HuH-7.5 (cell line): ENCODE results near the gene SPRR2E.
"Not testable (repeated sequence)": the region's sequence is repeated elsewhere in the genome, so short reads cannot be mapped to it uniquely, and the experiment has no call there.

Source experiments
- DNase-seq: peaks from one replicate; pipeline ENCODE4 v3.0.0; 2011; ENCODE audit warnings: low spot score

Gene SPRR2E

DNA sequence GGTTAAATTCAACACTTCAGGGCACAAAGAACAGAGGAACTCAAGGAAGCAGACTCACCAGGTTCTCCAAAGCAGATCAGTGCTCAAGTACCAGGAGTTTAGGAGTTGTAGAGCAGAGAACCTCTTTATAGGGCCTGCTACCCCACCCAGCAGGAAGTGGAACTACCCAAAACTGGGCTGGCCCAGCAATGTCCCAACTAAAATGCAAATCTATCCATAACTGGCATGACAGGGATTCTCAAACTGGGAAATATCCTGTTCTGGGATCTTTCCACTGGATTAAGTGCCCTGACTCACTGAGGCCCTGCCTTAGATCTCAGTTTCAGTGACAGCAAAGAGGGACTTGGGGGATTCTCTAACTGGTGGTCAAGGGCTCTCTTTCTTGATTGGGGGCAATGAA is at the start of gene SPRR2E:
TSS of gene SPRR2E (minus strand) at position 101 of the 400 bp plus-strand sequence. CDS start 775 bp downstream, outside the sequence.
- no peak for DNase-seq

DNA sequence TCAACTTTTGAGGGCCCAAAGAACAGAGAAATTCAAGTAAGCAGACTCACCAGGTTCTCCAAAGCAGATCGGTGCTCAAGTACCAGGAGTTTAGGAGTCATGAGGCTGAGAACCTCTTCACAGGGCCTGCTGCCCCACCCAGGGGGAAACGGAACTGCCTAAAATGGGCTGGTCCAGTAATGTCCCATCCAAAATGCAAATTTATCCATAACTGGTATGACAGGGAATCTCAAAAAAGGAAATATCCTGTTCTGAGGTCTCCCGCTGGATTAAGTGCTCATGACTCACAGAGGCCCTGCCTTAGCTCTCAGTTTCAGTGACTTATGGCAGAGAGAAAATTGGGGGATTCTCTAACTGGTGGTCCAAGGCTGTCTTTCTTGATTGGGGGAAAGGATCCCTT is 47.1 kb upstream of the SPRR2E start:
- DNase-seq = no peak

DNA sequence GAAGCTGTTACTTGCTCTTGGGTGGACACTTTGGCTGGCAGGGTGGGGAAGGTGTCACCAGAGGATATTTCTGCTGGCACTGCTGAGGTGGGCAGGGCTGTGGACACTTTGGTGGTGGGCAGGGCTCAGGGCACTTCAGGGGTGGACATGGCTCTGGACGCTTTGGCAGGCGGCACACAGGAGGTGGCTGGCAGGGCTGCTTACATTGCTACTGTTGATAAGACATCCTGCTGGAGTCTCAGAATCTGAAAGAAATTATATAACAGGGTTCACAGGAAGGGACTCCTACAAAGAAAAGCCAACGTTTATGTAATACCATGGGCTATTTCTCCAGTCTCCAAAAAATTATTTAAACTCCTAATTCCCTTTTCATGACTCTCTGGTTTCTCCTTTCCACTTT is 46.2 kb upstream of the SPRR2E start:
- no peak for DNase-seq

DNA sequence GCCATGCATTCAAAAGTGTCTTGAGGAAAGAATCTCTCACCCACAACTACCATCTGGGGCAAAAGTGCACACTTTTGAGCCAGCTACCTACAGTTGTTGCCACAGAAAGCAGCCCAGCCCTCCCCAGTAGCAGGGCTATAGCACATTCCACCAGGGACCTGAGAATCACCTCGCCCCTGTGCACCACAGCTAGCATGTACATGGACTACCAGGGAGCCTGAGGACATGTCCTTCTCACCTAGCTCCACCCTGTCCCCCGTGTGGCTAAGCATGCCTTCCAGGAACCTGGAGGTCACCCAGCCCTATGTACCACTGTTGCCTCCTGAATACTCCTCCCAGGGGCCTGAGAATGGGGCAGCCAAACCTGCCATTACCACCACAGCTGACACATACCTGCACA is 39.4 kb upstream of the SPRR2E start:
- no peak for DNase-seq

DNA sequence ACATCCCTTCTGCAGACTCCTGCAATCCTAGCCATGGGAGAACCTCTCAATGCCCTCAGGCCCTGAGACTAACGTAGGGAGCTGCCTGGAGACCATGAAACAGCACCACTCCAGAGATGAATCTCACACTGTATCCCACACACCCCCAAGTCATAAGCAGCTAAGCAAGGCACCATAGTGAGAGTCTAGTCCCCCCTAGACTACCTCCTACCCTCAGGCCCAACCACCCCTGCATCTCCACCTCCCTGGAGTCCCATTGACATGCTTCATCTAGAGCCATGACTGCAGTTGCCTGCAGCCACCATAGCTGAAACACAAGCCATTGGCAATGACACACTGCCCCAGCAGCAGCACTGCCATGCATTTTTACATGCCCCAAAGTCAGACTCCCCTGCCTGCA is 38.9 kb upstream of the SPRR2E start:
- DNase-seq = no peak

DNA sequence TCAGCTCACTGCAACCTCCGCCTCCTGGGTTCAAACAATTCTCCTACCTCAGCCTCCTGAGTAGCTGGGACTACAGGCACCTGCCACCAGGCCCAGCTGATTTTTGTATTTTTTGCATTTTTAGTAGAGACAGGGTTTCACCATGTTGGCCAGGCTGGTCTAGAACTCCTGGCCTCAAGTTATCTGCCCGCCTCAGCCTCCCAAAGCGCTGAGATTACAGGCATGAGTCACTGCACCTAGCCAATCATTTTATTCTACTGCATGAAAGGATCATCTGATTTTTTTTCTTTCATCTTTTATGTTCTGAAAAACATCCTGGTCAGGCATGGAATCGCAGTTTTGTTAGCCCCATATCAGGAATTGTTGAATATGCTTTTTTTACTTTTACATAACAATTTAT is 34.4 kb upstream of the SPRR2E start:
- DNase-seq = not testable (repeated sequence)

DNA sequence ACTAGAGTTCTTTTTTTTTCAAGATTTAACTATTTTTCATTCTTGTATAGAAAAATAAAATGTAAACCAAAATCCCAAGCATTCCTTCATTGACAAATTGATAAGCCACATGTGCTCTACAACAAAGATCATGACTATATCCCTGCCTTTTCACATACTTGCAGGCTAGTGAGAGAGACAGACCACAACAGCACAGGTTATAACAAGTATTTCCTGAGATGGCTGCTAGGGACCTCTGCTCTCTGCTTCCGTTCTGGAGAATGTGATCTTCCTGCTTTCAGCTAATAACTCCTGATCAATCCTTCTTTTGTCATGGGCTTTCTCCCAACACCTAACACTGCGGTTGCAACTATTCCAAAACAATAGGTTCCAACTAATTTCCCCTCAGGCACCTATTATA is 33.0 kb upstream of the SPRR2E start:
- no peak for DNase-seq

DNA sequence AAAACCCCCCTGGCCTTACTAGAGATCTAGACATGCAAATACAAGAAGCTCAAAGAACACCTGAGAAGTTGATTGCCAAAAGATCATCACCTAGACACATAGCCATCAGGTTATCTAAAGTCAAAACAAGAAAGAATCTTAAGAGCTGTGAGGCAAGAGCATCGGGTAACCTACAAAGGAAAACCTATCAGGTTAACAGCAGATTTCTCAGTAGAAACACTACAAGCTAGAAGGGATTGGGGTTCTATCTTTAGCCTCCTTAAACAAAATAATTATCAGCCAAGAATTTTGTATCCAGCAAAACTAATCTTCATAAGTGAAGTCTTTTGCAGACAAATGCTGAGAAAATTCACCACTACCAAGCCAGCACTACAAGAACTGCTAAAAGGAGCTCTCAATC is 31.2 kb upstream of the SPRR2E start:
- no peak for DNase-seq

DNA sequence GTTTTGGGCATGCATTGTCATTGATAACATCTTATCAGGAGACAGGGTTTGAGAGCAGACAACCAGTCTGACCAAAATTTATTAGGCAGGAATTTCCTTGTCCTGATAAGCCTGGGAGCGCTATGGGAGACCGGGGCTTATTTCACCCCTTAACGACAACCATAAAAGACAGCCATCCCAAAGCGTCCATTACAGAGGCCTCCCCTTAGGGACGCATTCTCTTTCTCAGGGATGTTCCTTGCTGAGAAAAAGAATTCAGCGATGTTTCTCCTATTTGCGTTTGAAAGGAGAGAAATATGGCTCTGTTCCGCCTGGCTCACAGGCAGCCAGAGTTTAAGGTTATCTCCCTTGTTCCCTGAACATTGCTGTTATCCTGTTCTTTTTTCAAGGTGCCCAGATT is 29.5 kb upstream of the SPRR2E start:
- DNase-seq = not testable (repeated sequence)

DNA sequence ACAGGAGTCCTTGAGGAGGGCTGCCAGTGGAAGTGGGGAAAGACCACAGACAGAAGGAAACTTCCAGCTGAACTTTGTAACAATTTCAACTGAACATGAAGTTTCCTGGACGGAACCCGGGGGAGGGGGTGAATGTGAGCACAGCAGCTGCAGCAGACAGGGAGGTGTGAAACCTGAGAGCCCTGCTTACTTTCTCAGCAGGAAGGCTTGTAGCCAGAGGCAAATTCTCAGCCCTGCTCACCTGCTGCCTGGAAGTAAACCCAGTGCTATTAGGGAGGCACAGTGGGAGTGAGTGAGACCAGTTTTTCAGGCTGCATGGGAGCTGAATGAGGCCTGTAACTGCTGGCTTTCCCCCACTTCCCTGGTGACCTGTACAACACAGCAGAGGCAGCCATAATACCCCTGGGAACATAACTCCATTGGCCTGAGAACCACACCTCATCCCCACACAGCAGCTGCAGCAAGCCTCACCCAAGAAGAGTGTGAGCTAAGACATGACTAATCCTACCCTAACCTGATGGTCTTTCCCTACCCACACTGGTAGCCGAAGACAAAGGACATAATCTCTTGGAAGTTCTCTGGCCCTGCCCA is 28.6 kb upstream of the SPRR2E start:
- DNase-seq = peak; percentile 3

DNA sequence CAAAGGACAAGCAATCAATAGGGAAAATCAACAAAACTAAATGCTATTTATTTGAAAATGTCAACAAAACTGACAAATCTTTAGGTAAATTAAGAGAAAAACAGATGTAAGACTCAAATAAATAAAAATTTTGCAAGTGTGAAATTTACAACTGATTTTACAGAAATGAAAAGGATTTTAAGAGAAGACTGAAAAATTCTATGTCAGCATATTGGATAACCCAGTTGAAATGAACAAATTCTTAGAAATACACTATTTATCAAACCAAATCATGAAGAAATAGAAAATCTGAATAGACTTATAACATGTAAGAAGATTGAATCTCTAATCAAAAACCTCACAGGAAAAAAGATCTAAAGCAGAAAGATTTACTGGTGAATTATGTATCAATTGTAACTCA is 26.6 kb upstream of the SPRR2E start:
- DNase-seq = no peak

DNA sequence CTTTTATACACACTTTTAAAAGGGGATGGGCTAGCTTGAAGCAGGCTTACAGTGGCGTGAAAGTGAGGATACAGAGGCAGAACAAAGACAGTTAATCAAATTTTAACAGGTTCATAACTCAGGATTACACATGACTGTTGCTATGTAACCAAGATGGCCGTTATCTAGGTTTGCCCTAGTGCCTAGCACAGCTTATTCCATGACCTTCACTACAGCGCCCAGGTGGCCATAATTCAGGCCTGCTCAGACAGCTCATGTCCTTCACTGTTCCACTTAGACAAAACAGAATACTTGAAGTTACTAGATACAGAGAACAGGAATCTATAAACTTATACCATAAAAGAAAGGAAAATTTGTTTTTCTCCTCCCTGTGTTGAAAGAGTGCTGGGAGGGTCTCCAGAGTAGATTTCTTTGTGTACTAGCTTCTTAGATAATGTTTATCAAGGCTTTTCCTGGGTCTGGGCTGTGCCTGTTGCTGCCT is 25.2 kb upstream of the SPRR2E start:
- DNase-seq = no peak

DNA sequence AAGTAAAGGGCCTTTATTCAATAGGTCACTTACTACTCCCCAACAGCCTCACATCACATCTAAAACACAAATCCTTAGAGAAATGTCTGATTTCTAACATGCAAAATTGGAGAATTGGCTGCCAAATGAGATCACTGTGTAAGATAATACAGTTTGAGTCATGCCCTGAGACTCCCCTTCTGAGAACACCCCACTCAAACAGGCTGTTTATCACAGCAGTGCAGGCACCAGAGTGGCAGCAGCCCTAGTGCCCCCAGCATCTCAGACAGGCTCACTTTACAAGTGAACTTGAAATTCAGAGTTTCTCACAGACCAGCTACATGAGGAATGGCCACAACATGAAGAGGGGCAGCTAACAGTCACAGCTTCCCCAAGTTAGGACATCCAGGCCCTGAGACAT is 20.9 kb upstream of the SPRR2E start:
- not testable (repeated sequence) for DNase-seq

DNA sequence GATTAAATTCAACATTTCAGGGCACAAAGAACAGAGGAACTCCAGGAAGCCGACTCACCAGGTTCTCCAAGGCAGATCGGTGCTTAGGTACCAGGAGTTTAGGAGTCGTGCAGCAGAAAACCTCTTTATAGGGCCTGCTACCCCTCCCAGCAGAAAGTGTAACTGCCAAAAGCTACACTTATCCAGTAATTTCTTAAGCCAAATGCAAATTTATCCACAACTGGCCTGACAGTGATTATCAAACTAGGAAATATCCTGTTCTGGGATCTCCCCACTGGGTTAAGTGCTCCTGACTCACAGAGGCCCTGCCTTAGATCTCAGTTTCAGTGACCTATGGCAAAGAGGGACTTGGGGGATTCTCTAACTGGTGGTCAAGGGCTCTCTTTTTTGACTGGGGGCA is 19.1 kb upstream of the SPRR2E start, which contains the start of gene SPRR2F:
TSS of gene SPRR2F (minus strand) at position 101 of the 400 bp plus-strand sequence. CDS start 783 bp downstream, outside the sequence.
- no peak for DNase-seq

DNA sequence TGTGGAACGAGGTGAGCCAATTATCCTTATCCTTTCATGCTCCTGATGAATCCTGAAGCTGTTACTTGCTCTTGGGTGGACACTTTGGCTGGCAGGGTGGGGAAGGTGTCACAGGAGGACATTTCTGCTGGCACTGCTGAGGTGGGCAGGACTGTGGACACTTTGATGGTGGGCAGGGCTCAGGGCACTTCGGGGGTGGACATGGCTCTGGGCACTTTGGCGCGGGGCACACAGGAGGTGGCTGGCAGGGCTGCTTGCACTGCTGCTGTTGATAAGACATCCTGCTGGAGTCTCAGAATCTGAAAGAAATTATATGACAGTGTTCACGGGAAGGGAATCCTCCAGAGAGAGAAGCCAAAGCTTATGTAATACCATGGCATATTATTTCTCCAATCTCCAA is 18.1 kb upstream of the SPRR2E start:
- not testable (repeated sequence) for DNase-seq

DNA sequence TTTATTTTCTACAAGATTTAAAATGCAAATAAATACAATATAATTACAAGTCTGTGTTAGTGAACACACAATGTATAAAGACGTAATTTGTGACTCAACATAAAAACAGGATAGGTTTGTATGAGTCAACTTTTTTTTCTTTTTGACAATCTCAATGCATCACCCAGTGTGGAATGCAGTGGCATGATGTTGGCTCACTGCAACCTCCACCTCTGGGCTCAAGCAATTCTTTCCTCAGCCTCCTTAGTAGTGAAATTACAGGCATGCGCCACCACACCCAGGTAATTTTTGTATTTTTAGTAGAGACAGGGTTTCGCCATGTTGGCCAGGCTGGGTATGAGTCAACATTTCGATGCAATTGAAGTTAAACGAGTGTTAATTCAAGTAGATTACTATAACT is 5.9 kb upstream of the SPRR2E start:
- DNase-seq = no peak

DNA sequence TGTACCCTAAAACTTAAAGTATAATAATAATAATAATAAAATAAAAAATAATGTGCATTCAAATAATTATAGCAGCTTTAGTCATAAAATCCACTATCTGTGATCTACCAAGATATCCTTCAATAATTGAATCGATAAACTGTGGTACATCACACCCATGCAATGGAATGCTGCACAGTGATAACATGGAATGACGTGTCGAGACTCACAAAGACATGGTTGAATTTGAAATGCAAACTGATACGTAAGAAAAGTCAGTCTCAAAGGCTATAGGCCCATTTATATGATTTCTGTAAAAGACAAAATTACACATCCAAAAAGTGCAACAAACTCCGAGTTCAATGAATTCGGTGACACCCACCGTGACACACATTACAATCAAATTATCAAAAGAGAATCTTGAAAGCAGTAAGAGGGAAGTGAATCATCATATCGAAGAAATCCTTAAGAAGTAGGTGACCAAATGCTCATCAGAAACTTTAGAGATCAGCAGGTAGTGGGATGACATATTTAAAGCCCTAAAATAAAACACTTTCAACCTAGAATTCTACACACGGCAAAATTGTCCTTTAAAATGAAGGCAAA is 5.2 kb upstream of the SPRR2E start:
- DNase-seq = no peak

DNA sequence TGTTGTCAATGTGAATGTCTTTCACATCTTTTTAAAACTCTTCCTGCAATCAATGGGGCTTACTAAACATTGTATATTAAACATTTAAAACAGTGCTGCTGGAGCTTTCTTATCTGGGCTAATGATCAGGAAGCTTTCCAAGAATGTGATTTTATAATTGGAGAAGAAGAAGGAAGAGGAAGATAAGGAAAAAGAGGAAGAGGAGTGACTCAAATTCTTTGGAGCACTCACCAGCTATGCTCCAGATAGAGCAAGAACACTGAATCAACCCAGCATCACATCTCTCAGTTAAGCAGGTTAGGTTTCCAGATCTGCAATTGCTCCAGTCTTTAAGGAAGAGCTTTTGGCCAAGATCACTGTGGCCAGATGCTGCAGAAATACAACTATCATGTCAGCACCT is 1.4 kb upstream of the SPRR2E start:
- DNase-seq = no peak

DNA sequence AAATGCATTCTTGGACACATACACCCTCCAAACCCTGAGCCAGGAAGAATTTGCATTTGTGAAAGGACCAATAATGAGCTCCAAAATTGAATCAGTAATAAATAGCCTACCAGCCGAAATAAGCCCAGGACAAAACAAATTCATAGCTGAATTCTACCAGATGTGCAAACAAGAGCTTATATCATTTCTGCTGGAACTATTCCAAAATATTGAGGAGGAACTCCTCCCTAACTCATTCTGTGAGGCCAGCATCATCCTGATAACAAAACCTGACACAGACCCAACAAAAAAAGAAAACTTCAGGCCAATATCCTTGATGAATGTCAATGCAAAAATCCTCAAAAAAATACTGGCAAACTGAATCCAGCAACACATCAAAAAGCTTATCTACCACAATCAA is 6.7 kb downstream of the SPRR2E start:
- DNase-seq = no peak

DNA sequence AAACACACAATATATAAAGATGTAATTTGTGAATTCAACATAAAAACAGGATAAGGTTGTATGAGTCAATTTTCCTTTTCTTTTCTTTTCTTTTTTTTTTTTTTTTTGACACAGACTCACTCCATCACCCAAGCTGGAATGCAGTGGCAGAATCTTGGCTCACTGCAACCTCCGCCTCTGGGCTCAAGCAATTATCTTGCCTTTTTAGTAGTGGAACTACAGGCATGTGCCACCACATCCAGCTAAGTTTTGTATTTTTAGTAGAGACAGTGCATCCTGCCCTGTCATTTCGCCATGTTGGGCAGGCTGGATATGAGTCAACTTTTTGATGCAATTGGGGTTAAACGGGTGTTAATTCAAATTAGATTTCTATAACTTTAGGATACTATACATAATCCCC is 12.6 kb downstream of the SPRR2E start:
- DNase-seq = no peak

DNA sequence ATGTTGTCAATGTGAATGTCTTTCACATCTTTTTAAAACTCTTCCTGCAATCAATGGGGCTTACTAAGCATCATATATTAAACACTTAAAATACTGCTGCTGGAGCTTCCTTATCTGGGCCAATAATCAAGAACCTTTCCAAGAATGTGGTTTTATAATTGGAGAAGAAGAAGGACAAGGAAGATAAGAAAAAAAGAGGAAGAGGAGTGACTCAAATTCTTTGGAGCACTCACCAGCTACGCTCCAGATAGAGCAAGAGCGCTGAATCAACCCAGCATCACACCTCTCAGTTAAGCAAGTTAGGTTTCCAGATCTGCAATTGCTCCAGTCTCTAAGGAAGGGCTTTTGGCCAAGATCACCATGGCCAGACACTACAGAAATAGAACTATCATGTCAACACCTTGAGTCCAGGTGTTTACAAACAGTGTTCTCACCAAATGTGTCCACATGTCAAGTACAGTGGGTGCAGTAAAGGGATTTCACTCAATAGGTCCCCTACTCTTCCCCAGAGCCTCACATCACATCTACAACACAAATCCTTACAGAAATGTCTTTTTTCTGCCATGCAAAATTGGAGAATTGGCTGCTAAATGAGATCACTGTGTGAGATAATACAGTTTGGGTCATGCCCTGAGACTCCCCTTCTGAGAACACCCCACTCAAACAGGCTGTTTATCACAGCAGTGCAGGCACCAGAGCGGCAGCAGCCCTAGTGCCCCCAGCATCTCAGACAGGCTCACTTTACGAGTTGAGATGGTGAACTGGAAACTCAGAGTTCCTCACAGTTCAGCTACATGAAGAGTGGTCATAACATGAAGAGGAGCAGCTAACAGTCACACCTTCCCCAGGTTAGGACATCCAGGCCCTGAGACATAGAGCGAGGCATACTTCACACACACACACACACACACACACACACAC is 21.3 kb downstream of the SPRR2E start:
- DNase-seq = no peak

DNA sequence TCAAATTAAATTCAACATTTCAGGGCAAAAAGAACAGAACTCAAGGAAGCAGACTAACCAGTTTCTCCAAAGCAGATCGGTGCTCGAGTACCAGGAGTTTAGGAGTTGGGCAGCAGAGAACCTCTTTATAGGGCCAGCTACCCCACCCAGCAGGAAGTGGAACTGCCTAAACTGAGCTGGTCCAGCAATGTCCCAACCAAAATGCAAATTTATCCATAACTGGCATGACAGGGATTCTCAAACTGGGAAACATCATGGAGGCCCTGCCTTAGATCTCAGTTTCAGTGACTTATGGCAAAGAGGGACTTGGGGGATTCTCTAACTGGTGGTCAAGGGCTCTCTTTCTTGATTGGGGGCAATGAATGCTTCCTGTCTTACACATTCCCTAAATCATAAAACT is 22.8 kb downstream of the SPRR2E start, which contains the start of gene SPRR2B:
TSS of gene SPRR2B (minus strand) at position 101 of the 400 bp plus-strand sequence. CDS start 772 bp downstream, outside the sequence.
- DNase-seq = no peak

DNA sequence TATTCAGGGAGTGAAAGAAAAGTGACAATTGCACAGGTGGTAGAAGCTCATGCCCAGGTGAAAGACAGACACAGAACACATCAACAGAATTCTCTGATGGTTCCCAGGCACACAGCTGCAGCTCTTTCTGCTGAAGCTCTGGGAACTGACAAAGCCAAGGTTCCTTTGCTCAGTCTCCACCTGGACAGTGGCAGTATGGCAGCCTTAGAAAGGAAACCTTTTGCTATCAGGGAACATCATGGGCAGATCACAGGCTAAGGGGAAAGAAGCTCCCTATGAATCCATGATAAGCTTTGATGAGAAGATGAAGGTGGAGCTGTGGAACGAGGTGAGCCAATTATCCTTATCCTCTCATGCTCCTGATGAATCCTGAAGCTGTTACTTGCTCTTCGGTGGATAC is 24.1 kb downstream of the SPRR2E start:
- no peak for DNase-seq
